Keratinocyte (primary cell): ENCODE measurements around the gene PPL. TPM values are rescaled to one million over a fixed set of nuclear protein-coding genes. Genes with fewer than 3 reads are reported as not detected.

Experiments used
- DNase-seq: peaks from one replicate; pipeline ENCODE4 v3.0.0-alpha.2; 2011; ENCODE audit warnings: low read depth, missing footprints, low spot score
- FAIRE-seq: peaks from 2 replicates; lab custom pipeline; 2011; peaks lifted over from hg19 to GRCh38; lab: Jason Lieb, UNC
- H2AFZ ChIP-seq: 2 replicates; pipeline ENCODE4 v1.6.0; 2012; ENCODE audit warnings: low read length, control low read depth, inconsistent platforms; ENCODE audit not compliant: control insufficient read depth
- H3K27ac ChIP-seq: 2 replicates; pipeline ENCODE4 v1.5.1; 2011; ENCODE audit warnings: low read length; ENCODE audit not compliant: control insufficient read depth, insufficient read depth
- H3K27me3 ChIP-seq: 3 replicates; pipeline ENCODE4 v1.6.0; 2011; ENCODE audit warnings: low read length; ENCODE audit not compliant: control insufficient read depth, insufficient read depth; ENCODE audit errors: extremely low read depth
- H3K36me3 ChIP-seq, 2 experiments: 2 replicates in 1 of 2; 3 replicates in 1 of 2; pipeline ENCODE4 v1.5.1; 2011; ENCODE audit warnings: low read length in 2 of 2, mild to moderate bottlenecking in 1 of 2; ENCODE audit not compliant: control insufficient read depth in 2 of 2, insufficient read depth in 2 of 2; ENCODE audit errors: extremely low read depth in 1 of 2
- H3K4me1 ChIP-seq: 3 replicates; pipeline ENCODE4 v1.5.1; 2011; ENCODE audit warnings: low read length; ENCODE audit not compliant: control insufficient read depth, insufficient read depth; ENCODE audit errors: extremely low read depth
- H3K4me2 ChIP-seq: 3 replicates; pipeline ENCODE4 v1.6.0; 2011; ENCODE audit warnings: low read depth, low read length; ENCODE audit not compliant: control insufficient read depth, insufficient read depth; ENCODE audit errors: extremely low read depth
- H3K4me3 ChIP-seq, 3 experiments: fragments of 200-600 bp in 1 of 3; sonication (generic) in 1 of 3; 2 replicates in 2 of 3; 3 replicates in 1 of 3; pipeline ENCODE4 v1.5.1; 2011 to 2016; ENCODE audit warnings: low read length in 3 of 3, mild to moderate bottlenecking in 3 of 3, control low read depth in 2 of 3, inconsistent platforms in 1 of 3, low read depth in 1 of 3, mixed read lengths in 1 of 3, mixed run types in 1 of 3, moderate library complexity in 1 of 3; ENCODE audit not compliant: control insufficient read depth in 2 of 3, insufficient read depth in 2 of 3; ENCODE audit errors: extremely low read depth in 1 of 3
- H3K79me2 ChIP-seq: 2 replicates; pipeline ENCODE4 v1.6.0; 2012; ENCODE audit warnings: low read length; ENCODE audit not compliant: control insufficient read depth, insufficient read depth
- H3K9ac ChIP-seq: 3 replicates; pipeline ENCODE4 v1.6.0; 2011; ENCODE audit warnings: low read length; ENCODE audit not compliant: control insufficient read depth, insufficient read depth; ENCODE audit errors: extremely low read depth
- H3K9me1 ChIP-seq: 3 replicates; pipeline ENCODE4 v1.6.0; 2011; ENCODE audit warnings: low read length; ENCODE audit not compliant: control insufficient read depth, insufficient read depth; ENCODE audit errors: extremely low read depth
- H3K9me3 ChIP-seq: 2 replicates; pipeline ENCODE4 v1.5.1; 2012; ENCODE audit warnings: low read depth, low read length; ENCODE audit not compliant: control insufficient read depth
- H4K20me1 ChIP-seq: 3 replicates; pipeline ENCODE4 v1.6.0; 2011; ENCODE audit warnings: low read length; ENCODE audit not compliant: control insufficient read depth, insufficient read depth; ENCODE audit errors: extremely low read depth
- EZH2 ChIP-seq: IDR thresholded peaks from one replicate; pipeline ENCODE4 v1.6.1; 2012; ENCODE audit warnings: inconsistent platforms, mild to moderate bottlenecking, low read length, moderate library complexity
- dilution Hi-C: fragments of 300-500 bp; cut with MboI; formaldehyde crosslinking; loops from one replicate; pipeline ENCODE4 v1.7.0; 2020; ENCODE audit warnings: low sequenced_read_pairs; ENCODE audit not compliant: extremely low pct_ligation_motif_present
- polyA plus RNA-seq, 5 experiments: library from polyadenylated mRNA; depleted of rRNA in 3 of 5; stranded (reverse) in 3 of 5; stranded (forward) in 1 of 5; unstranded in 1 of 5; fragments of >200 nt; gene quantifications; 1 replicate in 1 of 5; 2 replicates in 3 of 5; 3 replicates in 1 of 5; pipeline versions ENCODE4 v1.2.1 to v1.2.3, GENCODE V29; 2011 to 2012; ENCODE audit warnings: missing spikeins in 2 of 5, low read depth in 1 of 5, low replicate concordance in 1 of 5
- TF ChIP-seq, protein P1 (sequence below), 3 experiments: IDR thresholded peaks in 1 of 3; conservative IDR thresholded peaks in 1 of 3; optimal IDR thresholded peaks in 1 of 3; 2 replicates in 2 of 3; 3 replicates in 1 of 3; pipeline versions ENCODE3 to v1.5.1; 2011; ENCODE audit warnings: low read length in 3 of 3, mild to moderate bottlenecking in 3 of 3, moderate library complexity in 2 of 3, control low read depth in 1 of 3, inconsistent platforms in 1 of 3; ENCODE audit not compliant: insufficient read depth in 2 of 3; ENCODE audit errors: extremely low read depth in 1 of 3

Gene PPL
- polyA plus RNA-seq, 1 donor (not counting 4 experiments of a cell fraction or from before 2014, with no cell fraction given) = 26.6 TPM

DNA sequence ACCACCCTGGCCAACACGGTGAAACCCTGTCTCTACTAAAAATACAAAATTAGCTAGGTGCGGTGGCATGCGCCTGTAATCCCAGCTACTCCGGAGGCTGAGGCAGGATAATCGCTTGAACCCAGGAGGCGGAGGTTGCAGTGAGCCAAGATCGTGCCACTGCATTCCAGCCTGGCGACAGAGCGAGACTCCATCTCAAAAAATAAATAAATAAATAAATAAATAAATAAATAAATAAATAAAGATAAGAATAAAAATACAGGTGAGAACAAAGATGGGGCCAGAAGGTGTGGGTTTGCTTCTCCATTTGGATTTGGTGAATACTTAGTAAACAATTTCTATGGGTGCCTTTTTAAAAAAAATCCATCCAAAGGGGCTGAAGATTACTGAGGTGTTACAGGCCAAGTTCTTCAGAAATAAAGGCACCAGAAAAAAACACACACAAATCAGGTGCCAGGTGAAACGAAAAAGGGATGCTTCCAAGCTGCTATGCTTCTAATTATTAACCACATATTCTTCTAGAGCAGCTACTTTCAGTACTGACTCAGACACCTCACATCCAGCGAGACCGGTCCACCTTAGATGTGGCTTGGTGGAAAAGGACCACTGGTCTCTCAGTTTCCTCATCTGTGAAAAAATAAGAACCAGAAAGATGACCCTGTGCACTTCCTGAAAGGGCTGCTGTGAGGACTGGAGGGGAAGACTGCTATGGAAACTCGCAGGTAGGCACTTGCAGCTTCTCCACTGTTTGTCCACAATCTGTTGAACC, 99.0 kb downstream of the PPL start:
- H3K27ac ChIP-seq = no peak overlapping the region
- no peak for FAIRE-seq

DNA sequence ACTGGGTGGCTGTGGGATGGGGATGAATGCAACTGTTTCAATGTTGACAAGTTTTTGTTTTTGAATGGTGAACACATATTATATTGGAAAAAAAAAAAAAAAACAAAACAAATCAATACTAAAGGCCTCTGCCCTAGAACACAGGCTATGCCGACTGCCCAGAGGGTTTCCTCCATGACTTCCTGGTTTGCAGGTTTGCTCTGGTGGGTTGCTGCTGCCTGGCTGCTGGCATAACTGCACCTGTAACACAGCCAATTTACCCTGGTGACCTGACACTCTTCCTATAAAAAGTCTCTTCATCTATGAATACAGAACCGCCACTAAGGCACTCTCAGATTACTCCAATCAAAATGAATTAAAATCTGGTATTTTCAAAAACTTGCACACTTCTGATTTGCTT, 100.2 kb downstream of the PPL start:
- Histone ChIP-seq H3K9me3 (no peaks in the 10 kb centered on the region), H3K27me3 (no peaks in the 10 kb centered on the region), H4K20me1 (no peaks in the 10 kb centered on the region), H3K4me1 (no peaks in the 10 kb centered on the region), H3K4me2 (no peak overlapping the region), H3K9ac (no peak overlapping the region), H3K4me3 (no peak overlapping the region), H3K27ac (no peak overlapping the region), H3K9me1 (no peaks in the 10 kb centered on the region), H2AFZ (no peak overlapping the region), H3K36me3 (peaks cover 31 to 42% of the 10 kb centered on the region in 2 experiments), H3K79me2 (peaks cover 21% of the 10 kb centered on the region)
- FAIRE-seq (no peak), DNase-seq (no peak)
- TF ChIP-seq, protein P1, sequence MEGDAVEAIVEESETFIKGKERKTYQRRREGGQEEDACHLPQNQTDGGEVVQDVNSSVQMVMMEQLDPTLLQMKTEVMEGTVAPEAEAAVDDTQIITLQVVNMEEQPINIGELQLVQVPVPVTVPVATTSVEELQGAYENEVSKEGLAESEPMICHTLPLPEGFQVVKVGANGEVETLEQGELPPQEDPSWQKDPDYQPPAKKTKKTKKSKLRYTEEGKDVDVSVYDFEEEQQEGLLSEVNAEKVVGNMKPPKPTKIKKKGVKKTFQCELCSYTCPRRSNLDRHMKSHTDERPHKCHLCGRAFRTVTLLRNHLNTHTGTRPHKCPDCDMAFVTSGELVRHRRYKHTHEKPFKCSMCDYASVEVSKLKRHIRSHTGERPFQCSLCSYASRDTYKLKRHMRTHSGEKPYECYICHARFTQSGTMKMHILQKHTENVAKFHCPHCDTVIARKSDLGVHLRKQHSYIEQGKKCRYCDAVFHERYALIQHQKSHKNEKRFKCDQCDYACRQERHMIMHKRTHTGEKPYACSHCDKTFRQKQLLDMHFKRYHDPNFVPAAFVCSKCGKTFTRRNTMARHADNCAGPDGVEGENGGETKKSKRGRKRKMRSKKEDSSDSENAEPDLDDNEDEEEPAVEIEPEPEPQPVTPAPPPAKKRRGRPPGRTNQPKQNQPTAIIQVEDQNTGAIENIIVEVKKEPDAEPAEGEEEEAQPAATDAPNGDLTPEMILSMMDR (optimal IDR thresholded peaks at IDR 0.05 in 1 of 3, IDR thresholded peaks at IDR 0.05 in 1 of 3, conservative IDR thresholded peaks at IDR 0.05 in 1 of 3; ENCODE audit: extremely low read depth in 1 of 3, insufficient read depth in 2 of 3, low read length in 3 of 3) = no peak
- TF ChIP-seq EZH2 = no peak
- dilution Hi-C loops = no loop called here

More for the DNA sequence above, 99.0 kb downstream of the PPL start:
- no peak for DNase-seq
- Histone ChIP-seq H3K79me2 (peaks cover 22% of the 10 kb centered on the region), H3K36me3 (peaks cover 25 to 34% of the 10 kb centered on the region in 2 experiments), H3K4me2 (no peak overlapping the region), H3K9ac (no peak overlapping the region), H3K4me3 (no peak overlapping the region), H2AFZ (no peak overlapping the region), H3K9me3 (no peaks in the 10 kb centered on the region), H3K4me1 (no peaks in the 10 kb centered on the region), H3K27me3 (no peaks in the 10 kb centered on the region), H4K20me1 (no peaks in the 10 kb centered on the region), H3K9me1 (no peaks in the 10 kb centered on the region)
- TF ChIP-seq, protein P1 (optimal IDR thresholded peaks at IDR 0.05 in 1 of 3, IDR thresholded peaks at IDR 0.05 in 1 of 3, conservative IDR thresholded peaks at IDR 0.05 in 1 of 3; ENCODE audit: extremely low read depth in 1 of 3, insufficient read depth in 2 of 3, low read length in 3 of 3) = no peak
- TF ChIP-seq EZH2 = no peak
- dilution Hi-C loops = no loop called here
